H9 (cell line): ENCODE measurements around the gene HMCN1. TPM values are rescaled to one million over a fixed set of nuclear protein-coding genes. Genes with fewer than 3 reads are reported as not detected.

ENCODE experiments used
- DNase-seq: peaks from one replicate; pipeline ENCODE4 v3.0.0-alpha.2; 2017
- H2AFZ ChIP-seq: one replicate; pipeline ENCODE4 v1.6.1; 2013; ENCODE audit warnings: mild to moderate bottlenecking, low read length, control low read depth, moderate library complexity
- H2AK5ac ChIP-seq: 2 replicates; pipeline ENCODE4 v1.6.1; 2013; ENCODE audit warnings: low read length, control low read depth, mixed read lengths; ENCODE audit not compliant: insufficient read length
- H2BK120ac ChIP-seq: one replicate; pipeline ENCODE4 v1.6.1; 2013; ENCODE audit warnings: low read depth, mild to moderate bottlenecking, low read length, control low read depth, inconsistent platforms; ENCODE audit not compliant: poor library complexity, severe bottlenecking
- H2BK12ac ChIP-seq: 2 replicates; pipeline ENCODE4 v1.6.1; 2013; ENCODE audit warnings: low read length, control low read depth, mixed read lengths, low read depth; ENCODE audit not compliant: insufficient read length
- H2BK15ac ChIP-seq: 2 replicates; pipeline ENCODE4 v1.6.1; 2013; ENCODE audit warnings: low read depth, low read length, control low read depth
- H2BK20ac ChIP-seq: one replicate; pipeline ENCODE4 v1.6.1; 2013; ENCODE audit warnings: low read depth, mild to moderate bottlenecking, low read length, control low read depth, inconsistent platforms; ENCODE audit not compliant: poor library complexity, severe bottlenecking
- H2BK5ac ChIP-seq: 2 replicates; pipeline ENCODE4 v1.6.1; 2013; ENCODE audit warnings: low read length, control low read depth, mixed read lengths; ENCODE audit not compliant: insufficient read length
- H3K14ac ChIP-seq: 2 replicates; pipeline ENCODE4 v1.6.1; 2013; ENCODE audit warnings: low read length, control low read depth; ENCODE audit not compliant: insufficient read depth
- H3K18ac ChIP-seq: 2 replicates; pipeline ENCODE4 v1.6.1; 2013; ENCODE audit warnings: low read depth, mild to moderate bottlenecking, mixed read lengths, low read length, control low read depth; ENCODE audit not compliant: insufficient read length
- H3K23ac ChIP-seq: 2 replicates; pipeline ENCODE4 v1.6.1; 2013; ENCODE audit warnings: low read length, control low read depth, mixed read lengths, low read depth; ENCODE audit not compliant: insufficient read length
- H3K23me2 ChIP-seq: 2 replicates; pipeline ENCODE4 v1.6.1; 2013; ENCODE audit warnings: low read depth, mild to moderate bottlenecking, mixed read lengths, low read length, control low read depth; ENCODE audit not compliant: insufficient read length, poor library complexity, severe bottlenecking
- H3K27ac ChIP-seq: 2 replicates; pipeline ENCODE4 v1.5.1; 2013; ENCODE audit warnings: low read length, control low read depth, mixed read lengths, low read depth; ENCODE audit not compliant: insufficient read length
- H3K27me3 ChIP-seq: 2 replicates; pipeline ENCODE4 v1.6.1; 2013; ENCODE audit warnings: low read length, control low read depth, inconsistent platforms; ENCODE audit not compliant: insufficient read depth
- H3K4ac ChIP-seq: 2 replicates; pipeline ENCODE4 v1.6.1; 2013; ENCODE audit warnings: low read depth, mild to moderate bottlenecking, control low read depth, inconsistent platforms, low read length, moderate library complexity
- H3K4me1 ChIP-seq: 2 replicates; pipeline ENCODE4 v1.6.1; 2013; ENCODE audit warnings: low read length, control low read depth, inconsistent platforms; ENCODE audit not compliant: insufficient read depth
- H3K4me2 ChIP-seq: 2 replicates; pipeline ENCODE4 v1.6.1; 2013; ENCODE audit warnings: low read length, control low read depth, mixed read lengths; ENCODE audit not compliant: insufficient read length, insufficient read depth
- H3K56ac ChIP-seq: 2 replicates; pipeline ENCODE4 v1.6.1; 2013; ENCODE audit warnings: low read depth, mild to moderate bottlenecking, mixed read lengths, low read length, control low read depth; ENCODE audit not compliant: insufficient read length
- H3K79me1 ChIP-seq: 2 replicates; pipeline ENCODE4 v1.6.1; 2013; ENCODE audit warnings: low read depth, mild to moderate bottlenecking, moderate library complexity, low read length, control low read depth, inconsistent platforms; ENCODE audit not compliant: insufficient read depth, poor library complexity, severe bottlenecking
- H3K79me2 ChIP-seq: 2 replicates; pipeline ENCODE4 v1.6.1; 2013; ENCODE audit warnings: low read length, control low read depth, inconsistent platforms; ENCODE audit not compliant: insufficient read depth
- H3K9ac ChIP-seq: 2 replicates; pipeline ENCODE4 v1.6.1; 2013; ENCODE audit warnings: low read length, control low read depth, mixed read lengths; ENCODE audit not compliant: insufficient read length; ENCODE audit errors: extremely low read depth
- H3K9me3 ChIP-seq: one replicate; pipeline ENCODE4 v1.6.1; 2013; ENCODE audit warnings: low read depth, low read length, inconsistent platforms; ENCODE audit not compliant: control insufficient read depth
- H3T11ph ChIP-seq: one replicate; pipeline ENCODE4 v1.6.1; 2013; ENCODE audit warnings: mild to moderate bottlenecking, low read length, control low read depth, inconsistent platforms
- H4K20me1 ChIP-seq: one replicate; pipeline ENCODE4 v1.6.1; 2013; ENCODE audit not compliant: control insufficient read depth, insufficient read length, insufficient read depth
- H4K5ac ChIP-seq: 2 replicates; pipeline ENCODE4 v1.6.1; 2013; ENCODE audit warnings: low read depth, mild to moderate bottlenecking, mixed read lengths, low read length, control low read depth; ENCODE audit not compliant: insufficient read length
- H4K8ac ChIP-seq: replicated peaks from 2 replicates; pipeline ENCODE4 v1.6.1; 2013; ENCODE audit warnings: low read length, control low read depth, mixed read lengths, low read depth; ENCODE audit not compliant: insufficient read length
- H4K91ac ChIP-seq: 2 replicates; pipeline ENCODE4 v1.6.1; 2013; ENCODE audit warnings: low read depth, mild to moderate bottlenecking, moderate library complexity, mixed read lengths, low read length, control low read depth; ENCODE audit not compliant: insufficient read length
- H3K27ac Mint-ChIP-seq, 3 experiments: 2 replicates in 2 of 3; 3 replicates in 1 of 3; pipeline ENCODE4 v1.8.0; 2020 to 2021; ENCODE audit warnings: mixed read lengths in 3 of 3, mild to moderate bottlenecking in 1 of 3, moderate library complexity in 1 of 3
- H3K27me3 Mint-ChIP-seq: 2 replicates; pipeline ENCODE4 v1.8.0; 2021; ENCODE audit warnings: low read depth, mild to moderate bottlenecking, moderate library complexity, mixed read lengths
- H3K36me3 Mint-ChIP-seq, 3 experiments: 2 replicates in 2 of 3; 3 replicates in 1 of 3; pipeline ENCODE4 v1.8.0; 2020 to 2021; ENCODE audit warnings: low read depth in 3 of 3, mixed read lengths in 3 of 3; ENCODE audit not compliant: insufficient read depth in 1 of 3
- H3K4me1 Mint-ChIP-seq, 2 experiments: 2 replicates each; pipeline ENCODE4 v1.8.0; 2020; ENCODE audit warnings: mixed read lengths in 2 of 2
- H3K4me3 Mint-ChIP-seq, 2 experiments: 2 replicates in 1 of 2; 3 replicates in 1 of 2; pipeline ENCODE4 v1.8.0; 2020 to 2021; ENCODE audit warnings: mild to moderate bottlenecking in 2 of 2, mixed read lengths in 2 of 2, moderate library complexity in 1 of 2
- H3K9me3 Mint-ChIP-seq, 2 experiments: 2 replicates in 1 of 2; 3 replicates in 1 of 2; pipeline ENCODE4 v1.8.0; 2020; ENCODE audit warnings: mild to moderate bottlenecking in 2 of 2, mixed read lengths in 2 of 2, moderate library complexity in 1 of 2
- total RNA-seq: library from RNA; stranded (reverse); gene quantifications from 2 replicates; pipeline ENCODE4 v1.2.1, GENCODE V29; 2021
- TF ChIP-seq, protein P1 (sequence below): fragments of 200-600 bp; sonication (generic); conservative IDR thresholded peaks from 3 replicates; pipeline ENCODE4 v1.8.0; 2021; ENCODE audit warnings: antibody characterized with exemption, mild to moderate bottlenecking

HMCN1 gene
- total RNA-seq, 1 experiment from 2014 or later: 3.3 TPM

DNA sequence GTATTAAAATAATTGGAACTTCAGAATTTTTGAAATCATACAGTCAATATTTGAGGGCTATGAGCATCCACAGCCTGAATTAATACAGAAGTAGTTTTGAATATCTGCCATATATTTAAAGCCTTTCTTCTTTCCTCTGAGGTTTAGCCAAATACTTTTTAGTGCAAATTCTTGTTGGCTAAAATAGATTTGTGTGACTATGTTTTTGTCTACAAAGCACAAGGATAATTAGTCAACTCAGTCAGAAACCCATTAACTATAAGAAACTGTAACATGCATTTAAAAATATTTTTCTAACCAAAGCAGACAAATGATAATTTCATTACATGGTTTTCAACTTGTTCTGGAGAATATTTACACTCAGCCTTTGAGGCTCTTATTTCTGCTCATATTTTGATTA is 408.7 kb downstream of the HMCN1 start:
- Histone ChIP-seq H2BK15ac (no peak overlapping the region), H3K27me3 (no peaks in the 10 kb centered on the region), H3K18ac (no peak overlapping the region), H2BK20ac (no peak overlapping the region), H3K79me2 (no peaks in the 10 kb centered on the region), H3K14ac (no peak overlapping the region), H2AFZ (no peak overlapping the region), H2BK120ac (no peak overlapping the region), H2AK5ac (no peak overlapping the region), H3K9ac (no peak overlapping the region), H2BK5ac (no peak overlapping the region), H2BK12ac (no peak overlapping the region), H3K23me2 (no peaks in the 10 kb centered on the region), H3K9me3 (no peaks in the 10 kb centered on the region), H3K27ac (no peak overlapping the region), H3K4me2 (no peak overlapping the region), H3K23ac (no peak overlapping the region), H3T11ph (no peak overlapping the region), H3K56ac (no peak overlapping the region), H3K4ac (no peak overlapping the region), H4K5ac (no peak overlapping the region), H3K4me1 (no peaks in the 10 kb centered on the region), H3K79me1 (no peaks in the 10 kb centered on the region), H4K8ac (no peak overlapping the region), H4K20me1 (no peaks in the 10 kb centered on the region), H4K91ac (no peak overlapping the region)
- Mint-ChIP-seq H3K27ac (no peak overlapping the region), H3K27me3 (no peaks in the 10 kb centered on the region), H3K4me3 (no peak overlapping the region), H3K4me1 (peaks cover 5 to 8% of the 10 kb centered on the region in 2 experiments; a peak in 3 of 4 replicates), H3K36me3 (peaks cover 0 to 4% (median 4%) of the 10 kb centered on the region in 3 experiments; a peak in 3 of 7 replicates), H3K9me3 (peaks cover 2% of the 10 kb centered on the region in 2 experiments; a peak in 1 of 5 replicates)
- no peak for DNase-seq
- TF ChIP-seq, protein P1, sequence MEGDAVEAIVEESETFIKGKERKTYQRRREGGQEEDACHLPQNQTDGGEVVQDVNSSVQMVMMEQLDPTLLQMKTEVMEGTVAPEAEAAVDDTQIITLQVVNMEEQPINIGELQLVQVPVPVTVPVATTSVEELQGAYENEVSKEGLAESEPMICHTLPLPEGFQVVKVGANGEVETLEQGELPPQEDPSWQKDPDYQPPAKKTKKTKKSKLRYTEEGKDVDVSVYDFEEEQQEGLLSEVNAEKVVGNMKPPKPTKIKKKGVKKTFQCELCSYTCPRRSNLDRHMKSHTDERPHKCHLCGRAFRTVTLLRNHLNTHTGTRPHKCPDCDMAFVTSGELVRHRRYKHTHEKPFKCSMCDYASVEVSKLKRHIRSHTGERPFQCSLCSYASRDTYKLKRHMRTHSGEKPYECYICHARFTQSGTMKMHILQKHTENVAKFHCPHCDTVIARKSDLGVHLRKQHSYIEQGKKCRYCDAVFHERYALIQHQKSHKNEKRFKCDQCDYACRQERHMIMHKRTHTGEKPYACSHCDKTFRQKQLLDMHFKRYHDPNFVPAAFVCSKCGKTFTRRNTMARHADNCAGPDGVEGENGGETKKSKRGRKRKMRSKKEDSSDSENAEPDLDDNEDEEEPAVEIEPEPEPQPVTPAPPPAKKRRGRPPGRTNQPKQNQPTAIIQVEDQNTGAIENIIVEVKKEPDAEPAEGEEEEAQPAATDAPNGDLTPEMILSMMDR: no peak
